ENCODE data around the gene GLRX. TPM values are rescaled to one million over a fixed set of nuclear protein-coding genes. Genes with fewer than 3 reads are reported as not detected.

GLRX gene
- polyA plus RNA-seq, 3 donors: 64.1 to 76.8 (median 71.0) TPM

DNA sequence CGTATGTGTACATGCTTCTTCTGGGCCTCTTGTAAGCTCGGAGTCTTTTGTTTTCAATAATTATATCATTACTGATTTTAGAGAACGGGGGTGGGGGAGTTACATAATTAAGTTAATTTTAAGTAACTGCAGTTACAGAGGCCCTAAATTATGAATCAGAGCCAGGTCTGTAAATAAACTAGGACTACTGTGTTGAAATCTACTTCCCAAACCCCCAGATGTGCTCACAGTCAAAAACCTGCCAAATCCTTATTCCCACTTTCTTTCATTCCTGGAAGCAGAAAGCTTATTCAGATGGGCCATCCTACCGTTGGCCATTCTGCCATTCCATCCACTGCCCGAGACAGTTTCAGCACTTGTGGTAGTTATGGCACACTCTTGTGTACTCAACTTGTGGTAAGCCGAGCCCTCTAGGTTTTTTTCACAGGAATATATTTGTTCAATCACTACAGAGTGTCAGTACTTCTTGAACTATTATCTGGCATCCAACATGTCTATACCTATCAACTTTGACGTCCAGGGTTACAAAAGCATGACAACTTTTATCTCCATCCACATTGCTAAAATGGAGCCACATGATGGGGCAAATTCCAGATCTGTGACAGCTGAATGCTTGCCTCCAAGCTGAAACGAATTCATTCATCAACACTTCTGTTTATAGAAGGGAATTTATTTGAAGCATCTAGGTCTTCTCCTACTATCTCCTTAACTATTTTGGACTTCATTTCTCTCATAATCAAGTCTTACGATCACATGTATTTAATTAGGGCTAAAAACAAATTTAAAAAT is 37.8 kb downstream of the GLRX start:
- DNase-seq (ENCODE audit: low read depth in 3 of 3, low spot score in 2 of 3): no peak

DNA sequence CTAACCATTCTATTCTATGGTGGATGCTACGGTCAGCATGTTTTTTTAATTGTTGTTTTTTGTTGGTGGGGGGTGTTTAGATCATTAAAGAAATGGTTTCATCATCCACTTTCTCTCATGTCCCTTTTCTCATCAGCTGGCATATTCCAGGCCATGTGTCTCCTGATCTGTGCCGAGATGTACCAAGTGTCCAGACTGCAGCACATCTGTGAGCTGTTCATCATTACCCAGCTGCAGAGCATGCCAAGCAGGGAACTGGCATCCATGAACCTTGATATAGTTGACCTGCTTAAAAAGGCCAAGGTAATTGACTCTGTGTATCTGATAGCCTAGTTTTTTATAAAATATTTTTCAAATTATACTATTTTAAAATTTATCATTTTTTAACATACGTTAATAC is 38.9 kb downstream of the GLRX start:
- DNase-seq (ENCODE audit: low read depth in 3 of 3, low spot score in 2 of 3): no peak

DNA sequence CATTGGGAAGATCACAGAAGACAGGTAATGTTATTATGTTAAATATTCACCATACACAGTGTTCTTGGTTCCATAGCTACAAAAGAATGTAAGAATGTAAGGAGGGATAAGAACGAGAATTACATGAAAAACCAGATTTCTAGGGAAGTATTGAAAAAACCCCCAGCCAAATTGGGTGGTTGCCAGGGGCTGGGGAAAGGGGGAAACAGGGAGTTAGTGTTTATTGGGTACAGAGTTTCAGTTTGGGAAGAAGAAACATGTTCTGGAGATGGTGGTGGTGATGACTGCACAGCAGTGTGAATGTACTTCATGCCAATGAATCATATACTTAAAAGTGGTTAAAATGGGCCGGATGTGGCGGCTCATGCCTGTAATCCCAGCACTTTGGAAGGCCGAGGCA is 40.3 kb downstream of the GLRX start:
- no peak for DNase-seq (ENCODE audit: low read depth in 3 of 3, low spot score in 2 of 3)

DNA sequence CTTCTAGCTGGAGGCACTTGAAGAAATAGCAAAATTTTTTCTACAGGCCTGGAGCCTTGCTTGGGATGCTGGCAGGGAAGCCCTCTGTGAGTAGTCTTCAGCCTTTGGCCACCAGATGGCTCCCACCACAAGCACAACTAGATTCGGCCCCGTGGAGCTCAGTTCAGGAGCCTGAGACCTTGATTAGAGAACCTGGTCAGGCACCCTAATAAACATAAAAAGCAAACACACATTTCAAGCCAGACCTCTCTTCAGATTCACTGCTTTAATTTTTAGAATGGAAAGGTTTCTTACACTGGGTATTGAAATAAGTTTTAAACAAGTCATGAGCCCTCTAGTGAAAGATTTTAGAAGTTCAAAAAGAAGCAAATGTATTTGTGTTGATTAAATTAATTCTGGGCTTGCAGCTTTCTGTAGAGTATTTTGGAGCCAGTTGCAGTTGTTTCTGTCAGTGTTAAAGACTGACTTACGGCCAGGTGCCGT is 41.4 kb downstream of the GLRX start:
- DNase-seq (ENCODE audit: low read depth in 3 of 3, low spot score in 2 of 3): peak; percentile 51 to 61 (median 59)

DNA sequence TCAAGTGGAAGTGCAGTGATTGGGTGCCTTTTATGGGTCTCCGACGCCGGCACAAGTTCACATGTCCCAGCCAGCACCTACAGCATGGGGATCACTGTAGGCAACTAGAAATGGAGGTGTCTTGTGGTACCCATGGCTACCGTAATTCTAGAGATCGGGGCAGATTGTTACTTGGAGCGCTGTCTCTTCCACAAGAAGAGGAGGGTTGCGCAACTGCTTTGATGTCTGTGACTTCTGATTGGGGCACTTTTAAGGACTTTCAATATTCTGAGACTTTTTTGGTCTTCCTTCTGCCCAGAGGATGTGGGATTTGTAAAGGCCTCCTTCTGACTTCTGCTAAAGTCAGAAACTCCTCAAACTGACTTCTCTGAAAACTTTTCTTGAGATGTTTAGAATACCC is 41.9 kb downstream of the GLRX start:
- no peak for DNase-seq (ENCODE audit: low read depth in 3 of 3, low spot score in 2 of 3)

DNA sequence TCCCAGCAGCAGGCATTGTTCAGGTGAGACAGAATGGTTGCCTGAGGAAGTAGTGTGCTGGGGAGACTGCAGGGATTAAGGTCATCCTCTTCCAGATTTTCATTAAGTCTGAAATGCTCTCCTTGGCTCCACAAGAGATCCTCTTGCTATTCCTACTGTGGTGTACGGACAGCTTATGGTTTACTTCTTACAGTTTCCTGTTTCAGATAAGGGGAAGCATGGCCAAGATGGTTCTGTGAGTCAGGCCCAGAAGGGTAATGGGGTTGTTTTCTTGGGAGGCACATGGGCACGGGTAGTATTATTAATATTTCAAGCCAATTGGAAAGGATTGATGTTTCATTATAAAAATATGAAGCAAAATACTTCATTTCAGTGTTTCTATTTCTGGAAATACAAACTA is 42.9 kb downstream of the GLRX start:
- no peak for DNase-seq (ENCODE audit: low read depth in 3 of 3, low spot score in 2 of 3)

DNA sequence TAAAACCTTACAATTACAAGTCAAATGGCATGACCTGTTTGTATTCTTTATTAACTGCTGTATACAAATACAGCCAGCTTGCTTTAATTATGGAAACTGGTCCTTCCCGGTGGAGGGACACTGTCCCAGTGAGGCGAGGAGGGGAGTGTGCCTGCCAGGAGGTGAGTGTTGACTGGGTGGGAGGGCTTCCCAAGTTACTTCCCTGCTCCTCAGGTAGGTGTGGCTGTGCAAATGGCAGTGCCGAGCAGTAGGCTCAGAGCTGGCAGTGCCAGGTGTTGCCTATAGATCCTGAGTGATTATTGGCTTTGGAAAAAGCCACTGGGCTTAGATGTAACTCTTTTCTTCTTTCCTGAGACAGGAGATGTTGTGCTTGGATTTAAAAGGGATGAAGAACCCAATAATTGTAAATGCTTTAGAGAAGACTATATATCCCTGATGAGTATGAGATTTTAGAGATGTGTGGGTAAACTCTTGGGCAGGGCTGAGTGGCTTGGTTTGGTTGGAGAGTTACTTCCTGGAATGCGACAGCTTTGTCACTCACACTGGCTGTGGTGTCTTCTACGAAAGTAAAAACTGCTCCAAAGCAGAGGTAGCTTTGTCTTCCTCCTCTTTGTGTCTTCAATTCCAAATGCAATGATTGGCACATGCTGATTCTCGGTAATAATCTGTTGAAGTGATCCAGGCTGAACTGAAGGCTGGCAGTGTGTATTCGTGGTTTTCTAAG is 43.7 kb downstream of the GLRX start:
- no peak for DNase-seq (ENCODE audit: low read depth in 3 of 3, low spot score in 2 of 3)

DNA sequence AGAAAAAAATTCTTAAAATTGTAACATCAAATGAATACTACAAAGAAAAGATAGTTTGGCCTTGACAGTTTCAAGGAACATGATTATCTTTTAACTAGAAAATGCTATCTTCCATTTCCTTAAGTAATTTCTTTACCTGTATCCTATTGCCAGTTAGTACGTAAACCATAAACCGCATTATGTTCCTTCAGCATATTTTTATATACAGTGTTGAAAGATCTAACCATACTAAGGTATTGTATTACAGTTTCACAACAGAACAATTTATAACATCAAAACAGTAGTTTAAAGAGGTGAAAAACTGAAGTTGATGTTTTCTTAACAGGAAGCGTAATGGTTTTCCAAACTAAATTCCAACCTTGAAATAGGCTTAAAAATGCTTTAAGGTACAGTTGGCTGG is 45.1 kb downstream of the GLRX start:
- DNase-seq (ENCODE audit: low read depth in 3 of 3, low spot score in 2 of 3): no peak

DNA sequence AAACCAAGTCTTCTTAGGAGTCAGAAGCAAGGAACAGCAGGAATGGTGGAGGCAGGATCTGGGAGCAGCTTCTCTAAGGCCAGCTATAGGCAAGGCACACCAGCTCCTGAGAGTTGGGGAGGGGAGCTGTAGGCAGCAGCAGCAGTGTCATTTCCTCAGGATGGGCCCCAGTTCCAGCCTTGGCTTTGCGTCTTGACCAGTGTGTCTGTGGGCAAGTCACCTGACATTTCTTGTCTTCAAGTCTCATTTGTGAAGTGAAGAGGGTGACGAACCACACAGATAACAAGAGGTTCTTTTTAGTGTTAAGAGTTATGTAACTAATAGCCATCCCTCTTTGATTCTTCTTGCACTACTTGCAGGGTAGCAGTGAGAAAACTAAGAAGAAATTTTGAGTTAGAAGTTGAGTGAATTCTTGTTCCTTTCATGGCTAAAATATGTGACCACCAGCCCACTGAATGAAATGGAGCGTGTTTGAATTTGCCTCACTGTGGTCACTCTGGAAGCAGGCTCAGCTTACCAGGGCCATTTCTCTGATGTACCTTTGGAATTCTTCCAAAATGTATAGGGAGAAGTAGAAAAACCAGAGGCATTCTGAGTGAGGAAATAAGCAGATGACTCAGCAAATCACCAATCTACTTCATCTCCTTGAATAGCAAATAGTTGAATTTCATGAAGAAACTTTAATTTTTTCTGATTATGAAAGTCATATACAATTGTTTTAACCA is 49.0 kb downstream of the GLRX start:
- no peak for DNase-seq (ENCODE audit: low read depth in 3 of 3, low spot score in 2 of 3)

DNA sequence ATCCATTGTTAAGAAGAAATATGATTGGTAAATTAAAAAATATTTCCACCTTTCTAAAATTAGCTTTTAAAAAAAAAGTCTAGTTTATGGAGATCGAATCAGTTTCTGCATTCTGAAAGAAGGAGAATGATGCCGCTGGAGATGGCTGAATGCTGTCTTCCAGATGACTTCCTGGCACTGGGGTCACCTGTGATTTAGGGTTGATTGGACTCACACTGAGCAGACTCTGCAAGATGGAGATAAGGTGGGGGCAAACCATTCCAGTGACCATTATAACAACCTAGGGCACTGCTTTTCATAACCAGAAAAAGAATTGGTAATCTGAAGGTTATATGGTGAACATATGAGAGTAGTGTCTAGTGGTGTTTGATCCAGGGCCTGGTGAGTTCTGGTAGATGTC is 50.6 kb downstream of the GLRX start:
- DNase-seq (ENCODE audit: low read depth in 3 of 3, low spot score in 2 of 3): no peak

DNA sequence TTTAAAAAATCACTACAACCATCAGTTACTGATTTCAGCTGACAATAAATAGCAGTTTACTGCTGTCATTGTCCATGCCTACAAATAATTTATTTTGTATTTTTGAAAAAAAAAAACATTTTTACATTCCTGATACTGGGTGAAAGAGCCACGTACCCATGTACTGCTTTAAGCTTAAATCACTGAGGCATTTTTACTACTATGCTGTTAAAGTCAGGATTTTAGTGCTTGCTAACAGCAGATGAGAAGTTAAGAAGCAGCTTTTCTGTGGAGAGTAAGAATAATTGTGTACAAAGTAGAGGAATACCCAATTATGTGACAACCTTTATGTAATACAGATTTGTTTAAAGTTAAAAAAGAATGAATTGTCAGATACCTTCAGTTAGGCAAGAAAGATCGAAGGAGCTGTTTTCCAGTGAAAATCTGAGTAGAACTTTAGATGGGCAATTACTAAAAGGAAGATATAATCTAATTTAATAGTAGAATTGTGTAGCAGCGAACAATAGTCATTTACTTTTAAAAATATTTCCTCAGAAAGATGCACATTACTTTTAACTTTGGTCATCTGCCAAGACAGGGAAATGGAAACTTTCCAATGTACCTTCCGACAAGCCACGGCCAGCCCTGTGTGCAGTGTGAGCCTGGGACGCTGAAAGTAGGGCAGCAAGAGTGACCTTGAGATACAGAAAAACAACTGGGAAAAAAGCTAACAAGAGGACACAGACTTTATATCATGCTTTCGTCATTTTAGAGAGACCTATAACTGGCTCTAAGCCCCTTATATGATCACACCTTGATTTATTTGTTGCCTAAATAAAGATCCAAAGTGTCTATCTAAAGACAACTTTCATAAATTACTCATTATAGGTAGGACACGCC is 51.5 kb downstream of the GLRX start:
- DNase-seq (ENCODE audit: low read depth in 3 of 3, low spot score in 2 of 3): no peak

DNA sequence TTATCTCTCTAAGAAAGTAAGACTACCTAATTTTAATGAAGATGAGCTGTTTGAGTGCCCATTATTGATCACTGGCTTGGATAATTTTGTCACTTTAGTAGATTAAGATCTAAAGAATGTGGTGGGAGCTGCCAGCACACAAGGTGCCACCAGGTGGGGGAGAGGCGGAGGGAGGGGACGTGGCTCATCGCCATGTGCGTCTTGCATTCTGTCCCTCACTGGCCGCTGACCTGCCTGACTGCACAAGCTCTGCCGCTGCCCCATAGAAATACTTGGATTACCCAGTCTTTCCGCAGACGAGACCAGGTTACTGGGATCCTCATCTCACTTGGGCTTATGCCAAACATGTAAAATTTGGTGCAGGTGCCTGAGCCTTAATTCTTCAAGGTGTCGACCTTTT is 53.8 kb downstream of the GLRX start:
- DNase-seq (ENCODE audit: low read depth in 3 of 3, low spot score in 2 of 3): no peak

DNA sequence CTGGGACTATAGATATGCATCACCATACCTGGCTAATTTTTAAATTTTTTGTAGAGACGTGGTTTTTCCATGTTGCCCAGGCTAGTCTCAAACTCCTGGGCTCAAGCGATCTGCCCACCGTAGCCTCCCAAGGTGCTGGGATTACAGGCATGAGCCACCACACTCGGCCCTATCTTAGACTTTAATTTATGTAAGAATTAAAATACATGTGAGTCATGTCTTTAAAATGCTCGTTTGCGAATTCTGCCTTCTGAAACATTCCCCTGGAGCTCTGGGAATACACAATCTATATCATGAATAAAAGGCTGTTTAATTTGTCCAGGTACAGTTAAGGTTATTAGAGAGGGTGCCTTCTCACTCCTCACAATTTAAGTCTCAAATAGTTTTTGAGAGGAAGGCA is 58.6 kb downstream of the GLRX start:
- no peak for DNase-seq (ENCODE audit: low read depth in 3 of 3, low spot score in 2 of 3)

Other genes starting within 250 kb of the GLRX start
- under 1 TPM in 1 of 3 donors, not detected in 2; 0.06 TPM for gene GPR150, start 202.6 kb downstream of the GLRX start, polyA plus RNA-seq (ENCODE audit: insufficient read length in 3 of 3)
- 1 to 10 TPM; 5.4 to 6.9 (median 6.0) TPM for gene RFESD, start 175.9 kb downstream of the GLRX start, polyA plus RNA-seq (ENCODE audit: insufficient read length in 3 of 3)
- gene SPATA9, start 139.7 kb downstream of the GLRX start, polyA plus RNA-seq (ENCODE audit: insufficient read length in 3 of 3): 1 to 10 TPM; 1.2 to 1.9 (median 1.8) TPM
- gene RHOBTB3, start 91.4 kb downstream of the GLRX start, polyA plus RNA-seq (ENCODE audit: insufficient read length in 3 of 3): 10 to 100 TPM; 70.7 to 75.7 (median 74.7) TPM
- 10 to 100 TPM; 10.6 to 13.2 (median 11.2) TPM for gene ELL2, start 139.1 kb upstream of the GLRX start, polyA plus RNA-seq (ENCODE audit: insufficient read length in 3 of 3)